GM21447 (cell line): ENCODE data around the gene ABHD10.

Experiments used
- ATAC-seq: cut with Tn5 transposase; IDR thresholded peaks from one replicate; pipeline ENCODE4 v1.9.1; 2021; ENCODE audit not compliant: unreplicated experiment

ABHD10 gene

DNA sequence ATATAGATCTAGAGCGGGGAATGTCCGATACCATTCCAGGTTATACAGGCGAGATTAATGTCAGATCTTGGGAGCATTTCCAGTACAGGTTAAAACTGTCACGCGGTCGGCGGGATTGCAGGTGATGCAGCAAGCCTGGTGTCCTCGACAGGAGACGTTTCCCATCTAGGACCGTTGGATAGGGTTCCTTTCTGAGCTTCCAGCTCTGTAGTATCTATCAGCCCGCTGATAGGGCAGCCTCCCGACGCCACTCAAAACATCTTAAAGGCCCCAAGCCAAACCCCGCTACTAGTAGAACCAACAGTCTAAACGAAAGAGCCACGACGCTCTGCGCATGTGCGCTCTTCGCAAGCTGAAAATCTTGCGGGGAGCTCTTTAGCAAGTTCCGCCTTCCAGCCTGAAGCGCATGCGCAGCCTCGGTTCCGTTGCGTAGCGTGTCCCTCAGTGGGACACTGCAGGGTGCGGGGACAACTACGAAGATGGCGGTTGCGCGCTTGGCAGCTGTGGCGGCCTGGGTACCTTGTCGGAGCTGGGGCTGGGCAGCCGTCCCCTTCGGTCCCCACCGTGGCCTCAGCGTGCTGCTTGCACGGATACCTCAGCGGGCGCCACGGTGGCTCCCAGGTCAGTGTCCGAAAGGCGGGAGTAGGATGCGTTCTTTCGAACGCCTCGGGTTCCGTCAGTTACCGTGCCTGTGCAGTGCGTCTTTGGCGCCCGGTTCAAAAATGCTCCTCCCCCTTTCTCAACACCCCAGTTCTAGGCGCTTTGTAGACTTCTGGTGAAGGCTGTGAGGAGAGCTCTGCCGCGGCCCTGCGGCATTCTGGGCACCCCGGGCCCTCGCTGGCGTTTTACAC is at the start of gene ABHD10:
ABHD10 (plus strand) TSS at position 444 of the 851 bp plus-strand sequence; CDS start at position 480, 36 bp downstream.
- ATAC-seq: peak; percentile 95

DNA sequence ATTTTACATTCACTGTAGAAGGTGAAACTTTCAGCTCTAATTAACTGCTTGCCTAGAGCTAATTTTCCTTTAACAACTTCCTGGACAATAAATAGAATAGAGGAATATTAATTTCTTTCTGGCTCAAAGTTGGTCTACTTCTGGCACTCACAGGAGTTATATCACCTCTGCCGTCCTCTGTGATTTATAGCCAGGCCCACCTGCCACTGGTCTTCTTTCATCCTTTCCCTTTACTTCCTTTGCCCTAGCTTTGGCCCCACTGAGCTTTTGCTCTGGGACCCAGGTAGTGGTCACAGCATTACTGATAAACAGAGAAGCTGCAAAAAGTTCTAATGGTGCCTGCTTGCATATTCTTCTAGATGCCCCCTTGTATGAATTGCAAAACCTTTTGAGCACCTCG is 49.3 kb upstream of the ABHD10 start:
- ATAC-seq: no peak

DNA sequence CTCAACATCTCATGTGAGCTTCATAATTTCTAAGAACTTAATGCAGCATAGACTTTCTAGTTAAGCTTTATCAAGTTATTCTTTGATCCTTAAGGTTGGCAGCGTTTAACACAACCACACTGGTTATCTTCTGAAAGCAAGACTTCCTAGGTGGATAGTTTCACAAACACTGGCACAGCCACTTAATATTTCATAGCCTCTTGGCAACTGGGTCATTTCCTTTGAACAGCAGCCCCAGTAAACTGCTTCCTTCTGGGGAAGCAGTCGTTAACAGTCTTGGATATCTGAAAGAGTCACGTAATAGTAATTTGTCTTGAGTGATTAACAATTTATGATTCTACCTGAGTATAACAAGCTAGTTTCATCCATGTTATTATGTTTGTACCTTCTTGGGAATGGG is 45.9 kb upstream of the ABHD10 start:
- no peak for ATAC-seq

DNA sequence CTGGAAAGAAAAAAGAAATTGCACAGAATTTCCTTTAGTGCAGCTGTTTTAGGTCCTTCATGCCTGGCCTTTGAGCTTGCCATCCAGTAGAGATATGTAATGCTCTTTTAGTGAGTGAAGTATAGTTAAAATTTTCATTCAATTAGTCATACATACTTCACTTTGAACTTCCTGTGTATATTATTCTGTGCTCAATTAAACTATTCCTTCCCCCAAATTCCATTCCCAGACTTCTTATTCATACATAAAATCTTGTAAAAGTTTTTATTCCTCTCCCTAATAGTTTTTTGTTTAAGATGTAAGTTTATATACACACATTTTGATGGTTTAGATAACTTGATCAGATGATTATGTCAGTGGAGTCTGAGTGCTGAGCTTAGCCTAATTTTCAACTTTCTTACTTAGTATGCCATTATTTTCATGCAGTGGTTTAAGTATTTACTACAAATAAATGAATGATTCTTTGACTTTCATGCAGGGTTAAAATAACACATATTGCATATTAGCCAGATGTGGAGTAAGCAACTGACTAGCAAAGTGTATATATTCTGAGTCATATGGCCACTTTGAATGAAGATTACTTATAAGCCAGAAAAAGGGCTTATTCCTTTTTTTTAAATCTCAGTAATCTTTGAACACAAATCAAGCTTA is 42.5 kb upstream of the ABHD10 start:
- no peak for ATAC-seq

DNA sequence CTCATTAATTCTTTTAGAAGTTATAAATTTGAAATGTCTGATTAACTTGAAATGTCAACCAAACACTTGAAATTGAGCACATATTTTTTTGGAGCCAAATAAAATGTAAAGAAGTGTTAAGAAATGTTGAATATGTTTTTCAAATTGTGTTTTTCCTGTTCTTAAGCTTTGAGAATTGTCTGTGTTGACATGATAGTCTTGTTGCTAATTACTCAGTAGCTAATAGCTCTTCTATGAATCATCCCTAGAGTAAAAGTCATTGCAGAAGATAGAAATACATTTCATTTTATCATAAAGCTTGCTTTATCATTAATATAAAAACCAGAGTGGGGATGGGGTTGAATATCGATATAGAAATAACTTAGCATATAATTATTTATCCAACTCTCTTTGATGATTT is 41.9 kb upstream of the ABHD10 start:
- no peak for ATAC-seq

DNA sequence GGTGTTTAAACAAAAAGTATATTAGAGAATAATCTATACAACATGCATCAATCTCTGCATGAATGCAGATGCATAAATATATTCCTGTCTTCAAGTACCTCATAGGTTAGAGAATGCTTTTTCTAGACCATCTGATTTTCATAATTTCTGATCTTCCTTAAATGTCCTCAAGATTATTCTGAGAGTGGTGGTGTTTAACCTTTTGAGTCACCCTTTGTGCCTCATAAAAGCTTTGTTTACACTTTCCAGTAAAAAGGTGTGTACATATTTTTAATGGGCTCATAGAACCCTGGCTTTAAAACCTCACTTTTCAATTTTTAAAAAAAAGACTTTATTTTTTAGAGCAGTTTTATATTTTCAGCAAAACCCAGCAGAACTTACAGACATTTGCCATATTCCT is 41.0 kb upstream of the ABHD10 start:
- ATAC-seq: no peak

DNA sequence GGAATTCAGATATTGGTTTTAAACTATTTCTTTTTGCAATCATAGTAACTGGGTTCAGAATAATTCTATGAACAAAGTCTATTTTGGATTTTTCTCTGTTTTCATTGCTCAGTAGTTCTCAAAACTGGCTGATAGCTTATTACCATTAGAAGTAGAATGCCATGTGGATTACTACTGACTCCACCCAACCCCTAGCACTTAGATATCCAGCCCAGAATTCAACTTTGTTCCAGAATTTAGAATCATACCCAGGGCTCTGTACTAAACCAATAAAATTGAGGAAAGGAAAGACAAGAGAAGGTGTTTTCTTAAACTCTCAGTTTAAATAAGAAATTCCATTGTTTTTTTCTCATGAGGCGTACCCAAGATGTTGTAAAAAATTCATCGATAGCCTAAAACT is 39.0 kb upstream of the ABHD10 start:
- no peak for ATAC-seq

DNA sequence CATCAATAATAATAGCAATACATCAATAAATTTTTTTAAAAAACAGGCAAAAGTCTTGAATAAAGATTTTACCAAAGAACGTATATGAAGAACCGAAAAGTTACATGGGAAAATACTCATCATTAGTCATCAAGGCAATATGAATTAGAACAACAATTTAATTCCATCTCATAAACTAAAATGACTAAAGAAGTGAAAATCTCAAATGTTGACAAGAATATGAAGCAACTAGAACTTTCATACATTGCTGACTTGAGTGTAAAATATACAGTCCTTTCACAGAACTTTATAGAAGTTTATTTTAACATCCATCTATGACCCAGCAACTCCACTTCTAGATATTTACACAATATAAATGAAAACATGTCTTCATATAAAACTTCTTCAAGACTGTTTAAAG is 35.3 kb upstream of the ABHD10 start:
- ATAC-seq: no peak

DNA sequence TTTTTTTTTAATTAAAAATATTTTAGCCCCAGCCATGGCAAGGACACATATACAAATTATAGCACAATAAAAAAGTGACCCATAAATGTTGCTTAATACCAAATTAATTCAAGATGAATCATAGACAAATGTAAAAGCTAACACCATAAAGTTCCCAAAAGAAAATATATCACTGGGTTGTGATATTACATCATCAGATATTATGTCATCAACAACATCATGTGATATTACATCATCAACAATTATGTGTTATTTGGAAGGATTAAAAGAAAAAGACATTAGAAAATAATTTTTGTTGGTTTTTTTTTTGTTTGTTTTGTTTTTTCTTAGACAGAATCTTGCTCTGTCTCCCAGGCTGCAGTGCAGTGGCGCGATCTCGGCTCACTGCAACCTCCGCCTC is 34.5 kb upstream of the ABHD10 start:
- no peak for ATAC-seq

DNA sequence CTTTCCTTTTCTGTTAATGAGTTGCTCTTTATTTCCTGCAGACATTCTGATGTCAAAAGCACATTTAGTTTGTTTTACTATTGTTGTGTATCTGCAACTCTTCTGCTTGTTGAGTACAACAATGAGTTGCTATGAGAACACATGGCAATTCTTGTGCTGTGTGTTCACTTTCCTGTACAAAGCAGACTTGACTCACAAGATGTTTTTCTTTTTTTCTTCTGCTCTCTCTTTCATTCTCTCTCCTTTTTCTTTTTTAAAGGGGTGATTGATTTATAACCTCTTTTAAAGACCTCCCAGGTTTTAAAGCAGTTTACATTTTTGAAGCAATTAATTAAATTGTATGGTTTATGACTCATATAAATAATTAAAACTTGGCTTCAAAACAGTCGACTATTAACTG is 31.6 kb upstream of the ABHD10 start:
- ATAC-seq: no peak

DNA sequence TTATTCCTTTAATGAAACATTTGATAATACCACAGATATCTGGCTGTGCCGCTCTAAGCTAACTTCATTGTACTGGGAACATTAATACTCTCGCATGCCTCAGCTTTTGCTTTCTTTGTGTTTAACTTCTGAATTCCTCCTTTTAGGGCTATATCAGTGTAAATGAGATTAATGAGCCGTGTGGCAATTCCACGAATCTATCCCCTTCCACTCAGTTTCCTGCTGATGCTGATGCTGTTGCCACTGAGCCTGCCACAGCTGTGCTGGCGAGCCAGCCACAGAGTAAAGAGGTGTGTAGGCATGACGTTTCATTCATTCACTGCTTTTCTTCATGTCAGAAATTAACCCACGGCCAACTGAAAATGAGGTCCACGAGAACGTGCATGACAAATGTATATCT is 30.0 kb upstream of the ABHD10 start:
- no peak for ATAC-seq

DNA sequence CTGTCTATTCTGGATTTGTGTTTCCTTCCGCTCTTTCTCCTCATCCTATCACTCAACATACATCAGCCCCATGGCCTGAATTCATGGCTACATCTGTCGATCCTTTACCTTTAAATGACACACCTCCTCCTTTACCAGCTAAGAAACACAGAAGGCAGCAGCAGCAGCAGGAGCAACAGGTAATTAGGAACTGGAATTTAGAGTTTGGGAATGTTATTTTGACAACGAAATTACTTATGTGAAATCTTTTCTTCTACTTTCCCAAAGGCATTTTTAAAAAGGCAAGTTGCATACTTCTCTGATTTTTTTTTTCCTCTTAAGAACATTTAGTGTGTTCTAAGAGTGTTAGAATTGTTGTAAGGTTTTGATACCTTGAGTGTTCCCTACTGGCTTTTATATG is 29.1 kb upstream of the ABHD10 start:
- no peak for ATAC-seq

DNA sequence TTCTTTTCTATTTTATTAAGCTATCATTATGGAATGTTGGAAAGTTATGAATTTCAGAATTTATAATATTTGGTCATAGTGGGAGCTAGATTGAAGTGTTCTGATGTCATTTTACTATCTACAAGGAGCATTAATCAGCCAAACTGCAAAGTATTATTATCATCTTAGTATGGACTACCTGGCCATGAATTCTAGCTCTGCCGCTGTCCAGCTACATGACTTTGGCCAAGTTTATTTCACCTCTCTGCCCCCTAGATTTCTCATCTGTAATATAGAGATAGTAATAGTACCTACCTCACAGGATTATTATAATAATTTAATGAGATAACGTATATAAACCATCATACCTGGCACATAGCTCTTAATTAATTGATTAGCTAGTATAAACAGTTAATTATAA is 27.8 kb upstream of the ABHD10 start:
- no peak for ATAC-seq

DNA sequence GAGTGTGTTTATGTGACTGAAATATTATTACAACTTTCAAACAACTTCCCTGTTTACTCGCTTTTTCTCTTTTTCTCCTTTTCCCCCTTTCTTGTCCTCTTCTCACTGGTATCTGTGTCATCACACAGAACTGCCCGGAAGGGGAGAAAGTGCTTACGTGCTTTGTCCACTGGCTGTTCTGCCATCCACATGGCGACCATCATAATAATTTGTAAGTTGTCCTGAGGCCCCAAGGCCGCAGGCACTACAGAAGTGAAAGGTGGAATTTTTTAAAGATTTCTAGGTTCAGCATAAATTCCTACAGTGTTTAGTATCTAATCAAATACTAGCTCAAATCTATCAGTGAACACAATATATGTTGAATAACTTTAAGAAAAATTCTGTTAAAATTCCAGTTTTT is 26.7 kb upstream of the ABHD10 start:
- ATAC-seq: no peak

DNA sequence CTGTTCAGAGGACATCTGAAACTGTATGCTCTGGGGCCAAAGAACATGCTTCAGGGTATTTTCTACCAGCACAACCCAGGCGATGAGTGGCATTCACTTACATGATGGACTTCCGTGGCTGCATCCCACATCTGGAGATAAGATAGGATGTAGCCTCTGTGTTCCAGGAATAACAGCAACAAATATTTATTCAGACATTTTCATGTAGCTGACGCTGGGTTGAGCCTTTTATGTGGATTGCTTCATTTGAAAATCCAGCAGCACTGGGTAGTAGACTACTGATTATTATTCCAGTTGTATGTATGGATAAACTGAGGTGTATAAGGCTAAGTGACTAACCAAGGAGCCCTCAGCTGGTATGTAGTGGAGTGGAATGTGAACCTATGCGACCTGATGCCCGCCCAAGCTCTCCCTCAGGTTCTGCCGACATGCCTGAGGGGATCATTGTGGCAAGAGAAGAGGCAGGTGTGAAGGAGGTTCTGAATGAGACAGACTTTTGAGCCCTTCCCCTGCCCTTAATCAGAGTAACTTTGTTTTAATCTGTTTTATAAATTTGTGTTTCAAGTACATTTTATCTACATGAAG is 25.9 kb upstream of the ABHD10 start:
- ATAC-seq: no peak

DNA sequence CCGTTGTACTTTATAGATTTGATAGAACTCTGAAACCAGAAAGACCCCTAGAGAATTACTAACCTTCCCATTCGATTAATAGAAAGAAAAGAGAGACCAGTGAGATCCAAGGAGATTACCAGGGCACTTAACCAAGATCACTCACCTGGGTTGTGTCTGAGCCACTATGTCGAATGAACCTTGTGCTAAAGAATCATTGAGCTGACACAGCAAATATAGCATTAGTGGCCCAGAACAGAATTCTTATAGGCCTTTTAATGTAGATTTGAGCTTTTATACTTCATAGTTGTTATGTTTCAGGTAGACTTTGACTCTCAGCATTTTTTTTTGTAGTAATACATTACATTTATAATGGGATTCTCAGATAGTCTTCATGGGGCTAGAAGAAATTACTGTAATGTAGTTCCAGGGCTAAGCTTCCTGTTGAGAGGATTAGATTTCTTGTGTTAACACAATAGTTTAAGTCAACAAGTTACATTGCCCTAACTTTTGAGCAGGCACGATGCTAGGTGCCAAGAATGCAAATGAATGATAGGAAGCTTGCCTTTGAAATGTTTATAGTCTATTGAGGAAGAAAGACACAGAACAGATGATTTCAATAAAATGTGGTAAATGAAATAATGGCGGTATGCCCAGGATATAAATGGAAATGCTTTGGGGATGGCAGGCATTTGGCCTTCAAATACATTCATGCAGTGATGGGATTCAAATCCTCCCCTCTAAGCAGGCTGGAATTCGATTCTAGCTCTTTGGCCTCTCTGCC is 24.4 kb upstream of the ABHD10 start:
- no peak for ATAC-seq

DNA sequence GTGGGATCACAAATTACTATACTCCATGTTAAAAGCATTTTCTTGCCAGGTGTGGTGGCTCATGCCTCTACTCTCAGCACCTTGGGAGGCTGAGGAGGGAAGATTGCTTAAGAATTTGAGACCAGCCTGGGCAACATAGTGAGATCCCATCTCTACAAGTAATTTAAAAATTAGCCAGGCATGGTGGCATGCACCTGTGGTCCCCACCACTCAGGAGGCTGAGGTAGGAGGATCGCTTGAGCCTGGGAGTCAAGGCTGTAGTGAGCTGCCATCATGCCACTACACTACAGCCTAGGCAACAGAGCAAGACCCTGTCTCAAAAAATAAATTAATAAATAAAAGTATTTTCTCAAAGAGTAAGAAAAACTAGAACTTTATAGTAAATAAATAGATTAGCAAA is 22.9 kb upstream of the ABHD10 start:
- ATAC-seq: no peak

DNA sequence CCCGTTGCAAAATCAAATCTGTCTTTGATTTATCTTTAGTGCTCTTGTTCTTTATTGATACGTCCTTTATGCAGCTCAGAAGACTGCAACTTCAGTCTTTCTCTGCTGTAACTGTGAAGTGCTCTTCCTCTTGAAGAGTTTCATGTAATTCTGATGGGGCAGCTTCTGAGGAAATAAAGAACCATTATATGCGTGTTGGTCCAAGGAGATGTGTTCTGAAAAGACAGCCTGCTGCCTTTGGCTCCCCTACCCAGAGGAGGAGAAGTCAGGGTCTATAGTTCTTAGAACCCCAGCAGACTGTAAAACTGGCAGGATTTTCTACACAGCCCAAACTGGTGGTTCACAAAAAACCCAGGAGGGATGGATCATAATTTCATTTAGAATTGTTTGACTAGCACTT is 22.4 kb upstream of the ABHD10 start:
- ATAC-seq: no peak

DNA sequence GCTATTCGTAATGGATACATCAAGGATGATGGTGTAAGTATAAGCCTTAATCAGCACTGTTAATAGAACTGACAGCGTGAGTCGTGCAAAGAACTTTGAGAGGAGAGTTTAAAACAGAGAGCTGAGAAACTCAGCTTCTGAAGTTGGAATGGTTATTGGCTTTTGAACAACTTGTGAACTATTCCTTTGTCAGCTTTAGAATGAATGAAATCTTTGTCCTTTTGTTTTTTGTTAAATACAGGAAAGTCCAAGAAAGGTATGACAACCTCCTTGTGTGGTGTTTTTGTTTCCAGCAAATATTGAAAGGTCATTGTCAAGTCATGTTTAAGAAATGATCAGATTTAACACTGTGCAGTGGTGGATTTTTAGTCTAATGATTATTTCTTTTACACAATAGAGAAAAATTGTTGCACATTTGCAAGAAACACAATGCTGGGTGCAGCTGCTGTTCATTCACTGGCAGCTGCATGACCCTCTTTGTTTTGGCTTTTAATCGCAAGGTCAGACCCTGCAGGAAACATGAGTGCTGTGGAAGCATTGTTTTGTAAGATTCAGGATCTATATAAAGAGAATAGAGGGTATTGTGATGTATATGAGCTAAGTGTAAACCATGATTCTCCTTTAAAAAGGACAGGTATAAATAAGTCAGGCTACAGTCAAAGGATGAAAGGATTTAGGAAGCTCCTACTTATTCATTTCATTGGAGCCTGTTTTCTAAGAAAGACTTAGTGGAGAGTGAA is 21.7 kb upstream of the ABHD10 start:
- ATAC-seq: no peak

DNA sequence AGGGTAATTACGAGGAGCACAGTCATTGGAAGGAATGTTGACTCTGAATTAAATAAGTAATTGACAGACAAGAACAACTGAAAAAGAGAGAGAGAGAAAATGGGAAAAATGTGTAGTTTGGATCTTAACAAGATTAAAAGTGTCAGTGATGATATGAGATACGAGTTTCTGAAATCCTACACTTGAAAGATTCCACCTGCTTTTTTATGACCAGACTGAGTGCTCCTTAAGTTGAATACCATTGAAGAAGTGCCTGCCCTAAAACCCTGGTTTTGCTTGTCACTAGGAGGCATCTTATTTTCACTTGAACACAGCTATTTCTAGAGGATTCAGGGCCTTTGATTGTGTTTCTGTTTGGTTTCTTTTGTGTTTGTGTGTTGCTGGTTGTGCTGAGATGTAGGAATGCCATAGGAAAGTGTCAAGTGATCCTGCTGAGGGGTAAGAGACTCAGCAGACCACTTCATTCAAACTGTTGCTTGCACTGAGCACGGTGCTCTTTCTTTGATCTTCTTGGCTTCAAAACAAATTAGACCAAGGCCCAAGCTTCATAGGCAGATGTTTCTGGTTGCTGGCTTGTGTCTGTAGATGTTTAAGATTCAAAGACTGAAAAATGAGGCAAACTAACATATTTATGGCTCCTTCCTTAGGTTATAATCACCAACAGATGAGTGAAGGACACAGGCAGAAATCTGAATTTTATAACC is 17.2 kb upstream of the ABHD10 start:
- no peak for ATAC-seq
